Neural progenitor cell (in vitro differentiated cells): ENCODE results near the gene RPF1. TPM values are rescaled to one million over a fixed set of nuclear protein-coding genes. Genes with fewer than 3 reads are reported as not detected.
A peak's percentile ranks its signal among the peaks of the same experiment; 100 is the strongest.
"Not testable (repeated sequence)": the region's sequence is repeated elsewhere in the genome, so short reads cannot be mapped to it uniquely, and the experiment has no call there.

ENCODE experiments used
- DNase-seq: peaks from one replicate; pipeline ENCODE4 v3.0.0-alpha.2; 2016; ENCODE audit warnings: low spot score
- H2AFZ ChIP-seq: fragments of 200-600 bp; sonication (generic); replicated peaks from 2 replicates; pipeline ENCODE4 v1.6.1; 2016; ENCODE audit warnings: antibody characterized with exemption
- H3F3A ChIP-seq: fragments of 200-600 bp; sonication (generic); 2 replicates; pipeline ENCODE4 v1.6.1; 2016; ENCODE audit warnings: antibody characterized with exemption, low read depth
- H3K27ac ChIP-seq: fragments of 200-600 bp; sonication (generic); 2 replicates; pipeline ENCODE4 v1.5.1; 2016; ENCODE audit warnings: mild to moderate bottlenecking
- H3K27me3 ChIP-seq: fragments of 200-600 bp; sonication (generic); 2 replicates; pipeline ENCODE4 v1.6.1; 2016; ENCODE audit warnings: mild to moderate bottlenecking, moderate library complexity
- H3K36me3 ChIP-seq: fragments of 200-600 bp; sonication (generic); 2 replicates; pipeline ENCODE4 v1.5.1; 2016
- H3K4me1 ChIP-seq: fragments of 200-600 bp; sonication (generic); 2 replicates; pipeline ENCODE4 v1.6.1; 2016; ENCODE audit warnings: mixed run types
- H3K4me2 ChIP-seq: fragments of 200-600 bp; sonication (generic); 2 replicates; pipeline ENCODE4 v1.6.1; 2016
- H3K4me3 ChIP-seq: fragments of 200-600 bp; sonication (generic); 2 replicates; pipeline ENCODE4 v1.5.1; 2016
- H3K79me2 ChIP-seq: fragments of 200-600 bp; sonication (generic); 2 replicates; pipeline ENCODE4 v1.6.1; 2016; ENCODE audit warnings: low read depth
- H3K9ac ChIP-seq: fragments of 200-600 bp; sonication (generic); 2 replicates; pipeline ENCODE4 v1.6.1; 2016
- H3K9me3 ChIP-seq: fragments of 200-600 bp; sonication (generic); 2 replicates; pipeline ENCODE4 v1.5.1; 2016; ENCODE audit warnings: low read depth
- H4K20me1 ChIP-seq: fragments of 200-600 bp; sonication (generic); 2 replicates; pipeline ENCODE4 v1.6.1; 2016; ENCODE audit warnings: low read depth
- H3K27ac Mint-ChIP-seq: 3 replicates; pipeline ENCODE4 v1.8.0; 2021; ENCODE audit warnings: mixed read lengths
- H3K27me3 Mint-ChIP-seq: 2 replicates; pipeline ENCODE4 v1.8.0; 2022; ENCODE audit warnings: low read depth, mild to moderate bottlenecking, inconsistent platforms, moderate library complexity, mixed read lengths; ENCODE audit not compliant: insufficient read depth
- H3K36me3 Mint-ChIP-seq: 3 replicates; pipeline ENCODE4 v1.8.0; 2021; ENCODE audit warnings: mixed read lengths
- H3K4me1 Mint-ChIP-seq: 3 replicates; pipeline ENCODE4 v1.8.0; 2021; ENCODE audit warnings: mixed read lengths
- H3K4me3 Mint-ChIP-seq: 3 replicates; pipeline ENCODE4 v1.8.0; 2021; ENCODE audit warnings: mild to moderate bottlenecking, moderate library complexity, mixed read lengths
- H3K9me3 Mint-ChIP-seq: 3 replicates; pipeline ENCODE4 v1.8.0; 2020; ENCODE audit warnings: mixed read lengths
- CTCF ChIP-seq: fragments of 200-600 bp; sonication (generic); IDR thresholded peaks from 2 replicates; pipeline ENCODE4 v1.5.1; 2017; ENCODE audit warnings: antibody characterized with exemption, mild to moderate bottlenecking
- EZH2 ChIP-seq: fragments of 200-600 bp; sonication (generic); IDR thresholded peaks from 2 replicates; pipeline ENCODE4 v1.6.1; 2017; ENCODE audit warnings: antibody characterized with exemption, mild to moderate bottlenecking, moderate library complexity
- EZH2phosphoT487 ChIP-seq: fragments of 200-600 bp; sonication (generic); IDR thresholded peaks from 2 replicates; pipeline ENCODE4 v1.6.1; 2017; ENCODE audit warnings: antibody characterized with exemption
- total RNA-seq: library from RNA; depleted of rRNA; stranded (reverse); fragments of >200 nt; gene quantifications from 2 replicates; pipeline ENCODE4 v1.2.3, GENCODE V29; 2015; ENCODE audit warnings: low replicate concordance

The RPF1 gene
- total RNA-seq, 1 donor from 2014 or later = 81.6 TPM

- peaks cover 3% of the 10 kb centered on the region for H3K27me3 Mint-ChIP-seq
- no peaks in the 10 kb centered on the region for H3K4me1 ChIP-seq
- no peak overlapping the region for H3K9ac ChIP-seq
- no peaks in the 10 kb centered on the region for H3K27me3 ChIP-seq
- no peak overlapping the region for H3K4me3 ChIP-seq
- no peak overlapping the region for H3K4me2 ChIP-seq
- no peak overlapping the region for H3K27ac Mint-ChIP-seq
- H3F3A ChIP-seq = no peaks in the 10 kb centered on the region
- no peaks in the 10 kb centered on the region for H4K20me1 ChIP-seq
- no peaks in the 10 kb centered on the region for H3K36me3 ChIP-seq
- H3K27ac ChIP-seq = no peak overlapping the region
- DNase-seq = peak; percentile 6
- H3K4me1 Mint-ChIP-seq = no peaks in the 10 kb centered on the region
- no peaks in the 10 kb centered on the region for H3K9me3 Mint-ChIP-seq
- no peak overlapping the region for H3K4me3 Mint-ChIP-seq
- TF ChIP-seq EZH2 (no peak), CTCF (peak; percentile 41)
- no peaks in the 10 kb centered on the region for H3K9me3 ChIP-seq
- no peaks in the 10 kb centered on the region for H3K36me3 Mint-ChIP-seq
- no peaks in the 10 kb centered on the region for H3K79me2 ChIP-seq
- H2AFZ ChIP-seq = no peak overlapping the region
Measured at GRCh38 chr1:84442256-84442655, 36.8 kb upstream of the RPF1 start.

- not testable (repeated sequence) for H3K27ac Mint-ChIP-seq, H3K27me3 ChIP-seq, H3K4me1 ChIP-seq, H3K9ac ChIP-seq, H3F3A ChIP-seq, H3K79me2 ChIP-seq, H3K9me3 Mint-ChIP-seq, DNase-seq, H3K36me3 ChIP-seq, H3K27ac ChIP-seq, H3K27me3 Mint-ChIP-seq, H3K4me1 Mint-ChIP-seq, H3K4me3 ChIP-seq, H2AFZ ChIP-seq, H3K9me3 ChIP-seq, H4K20me1 ChIP-seq, H3K4me2 ChIP-seq, H3K36me3 Mint-ChIP-seq
- peak overlapping the region; percentile 56 for H3K4me3 Mint-ChIP-seq
Measured at GRCh38 chr1:84442747-84443646, 36.1 kb upstream of the RPF1 start.

GRCh38 chr1:84448704-84449103, 30.4 kb upstream of the RPF1 start:
- H3K36me3 ChIP-seq, H3K9me3 ChIP-seq, H3K4me3 Mint-ChIP-seq, H3K9me3 Mint-ChIP-seq, H3K4me1 ChIP-seq, H3K27ac ChIP-seq, H3K4me3 ChIP-seq, H3K4me2 ChIP-seq, H3K9ac ChIP-seq, H3K27ac Mint-ChIP-seq, H3F3A ChIP-seq, H3K27me3 Mint-ChIP-seq, H3K27me3 ChIP-seq, H4K20me1 ChIP-seq, H2AFZ ChIP-seq, H3K79me2 ChIP-seq, H3K4me1 Mint-ChIP-seq, H3K36me3 Mint-ChIP-seq, DNase-seq: not testable (repeated sequence)

- no peaks in the 10 kb centered on the region for H3K4me1 Mint-ChIP-seq
- no peaks in the 10 kb centered on the region for H3K4me1 ChIP-seq
- no peak overlapping the region for H3K4me3 ChIP-seq
- no peak overlapping the region for H3K4me3 Mint-ChIP-seq
- H3K4me2 ChIP-seq = no peak overlapping the region
- H3F3A ChIP-seq = no peaks in the 10 kb centered on the region
- no peaks in the 10 kb centered on the region for H3K9me3 Mint-ChIP-seq
- no peak overlapping the region for H2AFZ ChIP-seq
- H3K36me3 Mint-ChIP-seq = no peaks in the 10 kb centered on the region
- no peak for DNase-seq
- H3K27ac ChIP-seq = no peak overlapping the region
- no peaks in the 10 kb centered on the region for H3K36me3 ChIP-seq
- H3K79me2 ChIP-seq = no peaks in the 10 kb centered on the region
- peaks cover 3% of the 10 kb centered on the region for H3K27me3 ChIP-seq
- H3K27me3 Mint-ChIP-seq = no peaks in the 10 kb centered on the region
- no peak overlapping the region for H3K27ac Mint-ChIP-seq
- TF ChIP-seq EZH2phosphoT487 (no peak), EZH2 (no peak), CTCF (no peak)
- no peaks in the 10 kb centered on the region for H4K20me1 ChIP-seq
- no peak overlapping the region for H3K9ac ChIP-seq
- no peaks in the 10 kb centered on the region for H3K9me3 ChIP-seq
Measured at GRCh38 chr1:84450910-84451309, 28.2 kb upstream of the RPF1 start.
